Urothelium cell line (cell line): ENCODE data around the gene ZNF488.

Experiments used
- DNase-seq: peaks from one replicate; pipeline ENCODE4 v3.0.0; 2011; ENCODE audit warnings: low spot score, mixed read lengths
- FAIRE-seq: peaks from 2 replicates; lab custom pipeline; 2011; peaks lifted over from hg19 to GRCh38; lab: Jason Lieb, UNC

Gene ZNF488

GRCh38 chr10:47383261-47384147 lies 589 bp downstream of the ZNF488 start:
- FAIRE-seq (no peak), DNase-seq (no peak)

- DNase-seq (no peak), FAIRE-seq (no peak)
These were observed 2.4 kb downstream of the ZNF488 start for GRCh38 chr10:47381427-47382379.

DNA sequence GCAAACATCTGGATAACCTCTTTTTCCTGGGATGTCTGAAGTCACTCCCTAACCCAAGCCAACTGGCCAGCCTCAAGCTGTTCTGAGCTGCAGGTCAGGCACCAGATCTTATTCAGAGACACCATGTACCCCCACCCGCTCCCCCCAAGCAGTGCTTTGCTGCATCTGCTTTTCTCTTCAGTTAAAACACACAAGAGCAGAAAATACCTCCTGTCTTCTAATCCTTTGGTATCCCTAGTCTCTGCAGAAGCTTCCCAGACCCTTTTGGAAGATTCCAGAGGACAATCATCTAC lies 3.0 kb downstream of the ZNF488 start:
- no peak for DNase-seq
- no peak for FAIRE-seq

GRCh38 chr10:47380341-47381102 lies 3.6 kb downstream of the ZNF488 start:
- DNase-seq, result no peak
- no peak for FAIRE-seq

DNA sequence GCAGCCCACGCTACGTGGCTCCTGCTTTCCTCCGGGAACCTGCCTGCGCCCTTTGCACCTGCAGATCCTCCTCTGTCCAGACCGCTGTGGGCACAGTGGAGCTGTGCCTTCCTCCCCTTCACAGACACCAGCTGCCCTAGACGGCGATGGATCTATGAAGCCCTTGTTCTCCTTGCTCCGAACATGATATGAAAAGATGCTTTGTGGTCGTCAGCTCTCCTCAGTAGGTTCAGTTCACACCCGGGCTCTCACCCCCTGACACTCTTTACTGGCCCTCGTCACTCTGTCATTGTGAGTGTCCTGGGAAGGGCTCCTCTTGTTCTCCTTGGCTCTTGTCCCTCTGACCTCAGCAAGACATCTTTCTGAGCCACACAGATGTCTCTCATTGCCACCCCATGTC lies 4.2 kb downstream of the ZNF488 start:
- DNase-seq (no peak), FAIRE-seq (no peak)

GRCh38 chr10:47379445-47379785 lies 4.7 kb downstream of the ZNF488 start:
- FAIRE-seq (no peak), DNase-seq (no peak)

- no peak for FAIRE-seq
These were observed 5.3 kb downstream of the ZNF488 start for GRCh38 chr10:47378606-47379444.

GRCh38 chr10:47378183-47378510 lies 5.9 kb downstream of the ZNF488 start:
- no peak for FAIRE-seq

More at GRCh38 chr10:47378606-47379444, 5.3 kb downstream of the ZNF488 start:
- DNase-seq, result no peak

DNA sequence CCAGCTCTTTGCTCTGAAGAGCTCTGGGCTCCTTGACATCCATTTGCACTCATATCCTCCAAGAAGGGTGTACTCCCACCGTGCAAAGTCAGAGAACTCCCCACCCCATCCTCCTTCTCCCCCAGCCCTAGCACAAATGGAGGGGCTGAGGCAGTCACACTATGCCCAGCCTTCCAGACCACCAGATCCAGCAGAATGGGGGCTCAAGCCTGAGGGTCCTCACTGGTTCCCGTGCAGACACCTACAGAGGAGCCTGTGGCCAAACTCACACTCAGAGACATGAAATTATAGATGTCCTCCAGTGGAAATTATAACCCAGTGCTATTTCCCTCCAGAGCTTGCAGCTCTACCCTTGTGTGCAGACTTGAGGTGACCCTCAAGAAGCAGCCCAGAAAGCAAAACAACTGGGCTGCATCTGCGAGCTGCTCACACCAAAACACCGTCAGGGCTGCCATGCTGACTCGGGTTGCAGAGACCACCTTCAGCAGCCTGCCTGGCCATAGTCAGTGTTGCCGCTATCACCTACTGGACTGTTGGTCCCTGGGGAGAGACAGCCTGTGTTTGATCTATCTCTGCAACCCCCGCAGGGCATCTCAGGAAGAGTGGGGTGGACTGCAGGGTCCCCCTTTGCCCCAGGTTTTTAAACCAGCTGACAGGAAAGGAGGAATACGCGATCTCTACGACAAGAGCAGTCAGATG lies 7.4 kb downstream of the ZNF488 start:
- DNase-seq, result no peak
- no peak for FAIRE-seq

More at GRCh38 chr10:47378183-47378510, 5.9 kb downstream of the ZNF488 start:
- no peak for DNase-seq

DNA sequence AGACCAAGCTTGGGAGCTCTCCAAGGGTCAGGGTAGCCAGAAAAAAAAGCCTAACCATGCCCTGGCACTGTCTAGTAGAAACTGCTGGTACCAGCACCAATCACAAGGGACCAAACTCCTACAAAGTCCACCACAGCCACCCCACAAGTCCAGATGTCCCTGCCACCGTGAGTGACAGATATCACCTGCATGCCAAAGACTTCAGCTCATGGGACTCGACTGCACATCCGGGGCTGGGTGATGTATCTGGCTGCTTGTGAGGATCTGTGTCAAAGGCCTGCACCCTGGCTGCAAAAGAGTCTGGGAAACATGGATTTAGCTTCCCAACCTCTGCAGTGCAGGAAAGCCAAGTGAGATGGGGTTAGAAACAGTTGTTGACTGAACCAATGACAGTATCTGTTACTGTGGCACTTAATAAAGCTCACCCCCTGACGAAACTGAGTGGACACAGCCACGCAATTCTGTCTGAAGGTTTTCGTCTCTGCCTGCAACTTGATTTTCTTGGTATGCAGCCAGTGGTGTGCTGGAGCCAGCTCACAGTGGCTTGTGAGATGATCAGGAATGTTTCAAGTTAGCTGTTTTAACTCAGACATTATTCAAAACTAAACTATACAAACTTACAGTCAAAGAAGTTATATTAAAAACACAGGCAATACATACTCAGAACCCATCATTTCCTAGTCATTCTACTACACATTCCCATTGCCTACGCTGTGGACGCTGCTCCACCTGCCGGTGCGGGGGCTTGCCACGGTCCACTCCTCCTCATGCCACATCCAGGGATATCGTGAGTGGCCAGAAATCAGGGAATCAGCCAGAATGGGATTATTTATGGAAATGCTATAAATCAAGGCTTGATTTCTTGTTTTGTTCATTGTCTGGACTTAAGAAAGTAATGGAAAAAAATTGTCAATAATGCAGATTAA lies 9.2 kb downstream of the ZNF488 start:
- FAIRE-seq (no peak), DNase-seq (no peak)

DNA sequence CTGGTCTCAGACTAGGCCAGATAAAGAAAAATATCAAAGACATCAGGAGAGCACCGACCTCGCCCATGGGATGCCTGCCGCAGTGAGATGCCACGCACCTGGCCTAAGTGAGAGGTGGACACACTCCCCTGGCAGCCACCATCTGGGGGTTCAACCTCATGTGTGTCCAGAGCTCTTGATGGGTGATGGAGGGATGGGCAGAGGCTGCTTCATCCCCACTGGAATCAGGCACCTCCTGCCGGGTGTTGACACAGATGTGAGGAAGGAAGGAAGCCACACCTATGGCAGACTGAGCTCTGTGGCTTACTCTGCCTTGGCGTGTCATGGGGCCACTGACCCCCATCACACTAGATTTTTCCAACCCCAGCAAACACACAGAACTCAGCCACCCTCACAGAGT lies 11.4 kb downstream of the ZNF488 start:
- FAIRE-seq (no peak), DNase-seq (no peak)

DNA sequence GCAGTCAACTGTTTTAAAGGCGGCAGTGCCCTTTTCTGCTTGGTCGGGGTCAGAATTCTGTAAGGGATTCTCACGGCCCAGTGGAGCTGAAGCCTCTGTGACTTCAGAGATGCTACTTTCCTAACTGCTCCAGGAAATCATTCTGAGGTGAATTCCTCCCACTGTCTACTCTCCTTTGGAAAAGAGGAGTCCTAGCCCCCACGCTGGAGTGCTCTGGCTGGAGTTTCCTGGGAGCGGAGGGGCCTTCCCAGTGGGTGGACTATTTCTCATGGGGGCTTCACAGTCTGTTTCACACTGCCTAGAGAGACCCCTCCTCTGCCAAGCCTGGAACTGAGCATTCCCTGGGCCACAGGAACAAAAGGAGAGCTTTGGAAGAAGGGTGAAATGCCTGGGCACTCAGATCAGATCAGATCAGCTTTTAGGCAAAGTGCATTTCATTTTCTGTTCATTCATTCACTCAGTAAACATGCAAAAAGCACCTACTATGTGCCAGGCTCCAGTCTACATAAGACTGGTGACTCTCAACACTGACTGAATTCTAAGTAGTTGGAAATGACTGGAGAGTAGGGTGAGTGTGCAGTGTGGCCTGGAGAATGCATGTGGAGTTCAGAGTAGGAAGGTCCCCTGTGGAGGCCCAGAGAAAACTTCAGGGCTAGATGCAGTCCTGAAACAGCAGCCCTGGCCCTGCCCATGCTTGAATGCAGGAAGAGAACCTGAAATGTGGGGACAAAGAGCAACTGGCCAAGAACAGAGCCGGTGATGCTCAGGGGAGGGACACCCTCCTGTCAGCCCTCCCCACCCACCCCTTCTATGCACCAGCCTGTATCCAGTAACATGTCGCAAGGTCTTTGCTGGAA lies 12.2 kb downstream of the ZNF488 start:
- FAIRE-seq, result no peak
- DNase-seq, result no peak

DNA sequence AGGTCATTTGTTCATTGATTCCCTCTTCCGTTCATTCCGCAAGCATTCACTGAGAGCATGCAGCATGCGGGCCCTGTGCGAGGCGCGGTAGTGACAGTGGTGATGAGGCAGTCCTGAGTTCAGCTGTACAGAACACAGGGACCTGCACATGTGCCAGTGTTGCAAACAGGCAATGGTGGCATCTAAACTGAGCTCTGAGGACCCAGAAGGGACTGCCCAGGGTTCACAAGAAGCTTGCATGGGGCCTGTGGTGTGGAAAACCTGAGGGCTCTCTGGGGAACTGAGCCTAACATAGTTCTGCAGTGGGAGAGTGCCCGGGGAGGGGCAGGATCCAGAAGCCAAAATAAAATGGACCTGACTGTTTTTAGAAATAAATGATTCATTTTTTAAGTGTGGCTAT lies 13.2 kb downstream of the ZNF488 start:
- no peak for DNase-seq
- FAIRE-seq, result no peak

GRCh38 chr10:47370015-47370767 lies 13.9 kb downstream of the ZNF488 start:
- DNase-seq, result no peak
- no peak for FAIRE-seq

GRCh38 chr10:47369251-47369894 lies 14.7 kb downstream of the ZNF488 start:
- FAIRE-seq, result no peak
- DNase-seq, result no peak

- DNase-seq (no peak), FAIRE-seq (no peak)
These were observed 15.5 kb downstream of the ZNF488 start for GRCh38 chr10:47368431-47369180.
